ENCODE data around the gene NOTUM.

The NOTUM gene

DNA sequence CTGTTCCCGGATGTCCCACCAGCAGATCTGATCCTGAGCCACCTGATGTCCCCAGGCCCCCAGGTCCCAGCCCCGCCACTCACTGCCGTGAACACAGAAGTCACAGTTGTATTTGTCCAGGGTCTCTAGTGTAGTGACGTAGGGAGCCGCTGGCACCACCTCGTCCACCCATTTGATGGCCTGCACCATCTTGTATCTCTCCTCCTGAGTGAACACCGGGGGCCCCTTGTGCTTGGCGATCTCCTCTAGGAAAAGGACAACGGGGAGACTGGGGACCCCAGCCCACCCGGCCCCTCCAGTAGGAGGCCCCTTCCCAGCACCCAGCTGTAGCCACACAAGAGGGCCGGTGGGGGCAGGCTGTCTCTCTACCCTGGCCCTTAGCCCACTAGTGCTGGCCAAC is 52.2 kb downstream of the NOTUM start:
- DNase-seq = no peak

DNA sequence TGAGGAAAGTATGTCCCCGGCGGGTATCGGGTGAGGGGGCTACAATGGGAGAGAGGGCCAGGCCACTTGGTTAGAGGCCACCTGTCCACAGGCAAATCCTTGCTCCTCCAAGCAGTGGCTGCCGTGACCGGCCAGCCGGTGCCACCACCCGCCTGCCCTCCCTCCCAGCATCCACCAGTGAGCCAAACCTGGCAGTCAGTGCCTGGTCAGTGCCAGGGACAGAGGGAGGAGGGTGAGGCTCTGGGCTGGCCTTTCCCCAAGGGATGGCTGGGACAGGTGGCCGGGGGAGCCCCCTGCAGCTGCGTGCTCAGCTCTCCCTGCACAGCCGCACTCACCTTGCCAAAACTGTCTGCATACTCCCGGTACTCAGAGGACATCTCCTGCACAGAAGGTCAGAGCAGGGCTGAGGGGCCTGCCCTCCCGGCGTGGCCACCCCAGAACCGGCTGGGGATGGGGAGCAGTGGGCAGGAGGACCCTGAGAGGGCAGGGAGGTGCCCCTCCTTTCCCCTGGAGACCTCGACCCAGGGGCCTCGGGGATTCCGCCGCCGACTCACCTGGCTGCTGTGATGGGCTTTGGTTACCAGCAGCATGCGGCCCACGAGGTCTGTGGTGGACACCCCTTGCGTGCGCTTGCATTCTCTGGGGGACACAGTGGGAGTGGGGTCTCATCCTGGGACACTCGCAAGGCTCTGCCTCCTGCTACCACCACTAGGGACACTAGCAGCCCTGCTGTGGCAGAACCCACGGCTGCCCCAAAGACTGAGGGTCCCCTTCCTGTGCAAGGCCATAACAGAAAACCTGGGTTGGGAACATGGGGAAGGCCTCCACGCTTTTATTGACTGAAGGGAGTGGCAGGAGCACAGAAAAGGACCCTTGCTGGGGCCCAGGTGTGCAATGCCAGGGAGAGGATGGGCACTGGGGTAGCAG is 53.5 kb downstream of the NOTUM start:
- no peak for DNase-seq

DNA sequence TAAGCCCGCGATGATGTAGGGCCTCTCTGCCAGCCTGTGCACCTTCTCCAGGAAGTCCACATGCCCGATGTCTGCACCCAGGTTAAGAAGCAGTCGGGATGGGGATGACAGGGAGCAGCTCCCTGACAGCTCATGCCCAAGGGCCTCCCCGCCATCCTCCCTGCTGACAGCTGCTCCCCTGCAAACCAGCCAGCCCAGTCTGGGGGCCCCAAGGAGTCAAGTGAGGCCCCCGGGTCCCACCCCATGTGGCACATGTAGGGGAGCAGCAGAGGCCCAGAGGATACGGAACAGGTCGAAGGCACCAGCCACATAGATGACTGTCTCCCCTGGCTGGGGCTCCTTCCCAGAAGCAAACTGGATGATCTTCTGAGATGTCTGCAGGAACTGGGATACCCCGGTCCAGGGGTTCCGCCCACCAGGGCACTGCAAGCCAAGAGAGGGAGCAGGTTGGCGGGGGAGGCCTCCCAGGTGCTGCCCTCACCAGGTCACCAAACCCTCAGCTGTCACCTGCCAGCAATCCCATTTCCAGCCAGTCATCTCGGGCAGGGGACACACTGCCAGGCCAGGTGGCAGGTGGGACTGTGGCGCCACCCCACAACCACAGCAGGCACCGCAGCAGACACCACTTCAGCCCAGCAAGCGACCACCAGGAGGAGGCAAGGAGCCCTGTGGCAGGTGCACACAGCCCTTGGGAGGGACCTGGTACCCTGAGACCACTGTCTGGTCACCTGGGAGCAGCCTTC is 54.3 kb downstream of the NOTUM start:
- no peak for DNase-seq

DNA sequence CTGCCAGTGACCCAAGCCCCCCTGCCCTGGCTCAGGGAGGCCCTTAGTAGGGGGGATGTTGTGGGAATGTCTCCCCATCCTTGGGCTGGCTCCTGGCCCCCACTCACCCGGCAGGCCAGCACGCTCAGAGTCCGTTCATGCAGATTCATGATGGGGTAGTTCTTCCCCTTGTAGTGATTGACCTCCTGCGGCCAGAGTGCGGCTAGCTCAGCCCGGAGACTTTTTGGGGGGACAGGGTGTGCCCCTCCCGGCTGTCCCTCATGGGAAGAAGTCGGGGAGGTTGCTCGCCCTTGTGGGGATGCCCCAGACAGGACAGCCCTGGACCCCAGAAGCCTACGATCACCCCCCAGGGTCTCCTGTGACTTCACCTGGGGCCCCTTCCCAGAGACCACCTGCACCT is 55.0 kb downstream of the NOTUM start:
- DNase-seq = no peak

DNA sequence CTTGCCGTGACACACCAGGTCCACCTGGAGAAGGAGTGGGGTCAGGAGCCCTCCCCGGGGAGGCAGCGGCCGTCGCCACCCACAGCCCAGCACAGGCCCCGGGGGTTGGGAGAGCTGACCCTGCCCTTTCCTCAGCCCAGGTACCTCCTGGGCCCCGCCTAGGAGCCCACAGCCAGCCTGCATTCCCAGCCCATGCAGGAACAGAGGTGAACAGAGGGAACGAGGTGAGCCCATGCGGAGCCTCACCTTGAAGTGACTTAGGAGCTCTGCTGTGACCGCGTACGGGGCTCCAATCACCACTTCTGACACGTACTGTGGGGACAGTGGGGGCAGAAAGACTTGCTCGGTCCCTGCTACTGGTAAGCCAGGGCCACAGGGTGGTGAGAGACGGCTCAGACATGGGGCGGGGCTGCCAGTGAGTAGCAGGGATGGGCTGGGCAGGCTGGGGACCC is 55.5 kb downstream of the NOTUM start:
- no peak for DNase-seq

DNA sequence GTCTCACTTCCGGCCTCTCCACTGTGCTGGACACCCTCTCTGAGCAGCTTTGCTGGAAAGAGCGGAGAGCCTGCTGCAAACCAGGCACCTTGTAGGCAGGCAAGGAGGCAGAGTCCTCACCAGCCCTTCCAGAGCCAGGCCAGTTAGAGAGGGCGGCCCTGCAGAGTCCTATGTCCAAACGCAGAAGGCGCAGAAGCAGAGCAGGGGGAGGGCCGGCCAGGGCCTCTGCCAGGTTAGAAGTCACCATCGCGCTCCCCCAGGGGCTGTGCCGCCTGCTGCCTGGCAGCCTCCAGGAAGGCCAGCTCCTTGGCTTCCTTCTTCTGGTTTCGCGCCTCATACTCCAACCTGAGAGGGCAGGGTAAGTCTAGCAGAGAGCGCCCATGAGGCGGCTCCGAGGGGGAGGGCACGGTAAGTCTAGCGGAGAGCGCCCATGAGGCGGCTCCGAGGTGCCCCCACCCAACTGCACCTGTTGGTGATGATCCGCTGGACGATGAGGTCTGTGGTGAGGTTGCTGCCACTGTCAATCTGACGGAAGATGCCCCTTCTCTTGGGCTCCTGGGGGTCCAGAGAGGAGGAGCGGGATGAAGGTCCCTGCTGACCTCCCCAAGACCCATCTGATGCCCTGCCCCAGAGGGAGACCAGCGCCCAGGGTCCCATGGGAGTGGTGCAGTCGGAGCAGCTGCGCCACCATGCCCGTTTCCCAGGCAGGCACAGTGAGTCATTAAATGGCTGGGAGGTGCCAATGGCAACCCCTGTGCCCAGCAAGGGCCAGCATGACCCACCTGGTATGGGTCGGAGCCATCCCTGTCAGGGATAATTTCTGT is 56.2 kb downstream of the NOTUM start:
- no peak for DNase-seq

DNA sequence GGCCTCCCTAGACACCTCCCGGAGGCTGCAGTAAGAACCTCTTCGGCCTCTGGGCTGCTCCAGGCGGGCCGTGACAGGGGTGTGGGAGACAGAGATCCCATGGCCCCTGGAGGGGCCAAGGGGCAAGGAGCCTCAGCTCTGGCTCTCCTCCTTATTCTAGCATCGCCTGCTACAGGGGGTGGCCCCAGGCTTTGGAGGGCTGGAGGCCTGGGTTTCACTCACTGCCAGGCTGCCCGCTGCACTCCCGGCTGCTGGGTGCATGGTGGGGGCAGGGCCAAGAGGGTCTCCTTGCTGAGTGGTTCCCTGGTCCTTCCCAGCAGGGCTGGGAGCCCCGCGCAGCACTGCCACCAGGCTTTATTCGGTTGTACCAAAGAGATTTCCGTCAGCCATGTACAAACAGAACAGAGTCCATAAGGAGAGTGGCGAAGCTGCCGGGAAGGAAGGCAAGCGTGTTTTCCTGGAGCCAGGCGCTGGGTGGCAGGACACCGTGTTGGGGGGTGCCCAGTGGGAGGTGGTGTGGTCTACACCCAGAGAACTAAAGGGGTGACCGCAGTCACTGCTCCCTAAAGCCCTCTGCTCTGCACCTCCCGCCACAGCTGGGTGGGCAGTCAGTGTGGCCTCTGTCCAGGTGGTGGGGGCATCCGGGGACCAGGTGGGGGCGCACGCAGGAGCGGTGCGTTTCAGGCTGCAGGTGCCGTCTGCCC is 56.9 kb downstream of the NOTUM start:
- DNase-seq = no peak

DNA sequence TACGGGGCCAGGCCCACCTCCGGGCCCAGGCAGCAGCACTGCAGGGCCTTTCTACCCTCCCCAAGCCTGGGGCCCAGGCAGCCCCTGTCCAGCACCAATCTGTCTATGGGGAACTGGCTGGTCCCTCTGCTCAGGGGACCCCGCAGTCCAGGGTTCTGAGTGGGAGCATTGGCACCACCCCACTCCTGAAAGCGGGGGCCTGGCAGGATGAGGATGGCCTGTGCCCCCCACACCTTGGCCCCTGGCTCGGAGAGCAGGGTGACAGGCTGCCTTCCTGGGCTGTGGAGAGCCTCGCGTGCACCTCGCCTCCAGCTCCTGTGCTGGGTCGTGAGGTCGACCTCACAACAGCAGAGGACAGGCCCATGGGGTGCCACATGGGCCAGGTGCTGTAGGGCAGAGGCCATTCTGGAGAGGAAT is 57.6 kb downstream of the NOTUM start:
- no peak for DNase-seq

DNA sequence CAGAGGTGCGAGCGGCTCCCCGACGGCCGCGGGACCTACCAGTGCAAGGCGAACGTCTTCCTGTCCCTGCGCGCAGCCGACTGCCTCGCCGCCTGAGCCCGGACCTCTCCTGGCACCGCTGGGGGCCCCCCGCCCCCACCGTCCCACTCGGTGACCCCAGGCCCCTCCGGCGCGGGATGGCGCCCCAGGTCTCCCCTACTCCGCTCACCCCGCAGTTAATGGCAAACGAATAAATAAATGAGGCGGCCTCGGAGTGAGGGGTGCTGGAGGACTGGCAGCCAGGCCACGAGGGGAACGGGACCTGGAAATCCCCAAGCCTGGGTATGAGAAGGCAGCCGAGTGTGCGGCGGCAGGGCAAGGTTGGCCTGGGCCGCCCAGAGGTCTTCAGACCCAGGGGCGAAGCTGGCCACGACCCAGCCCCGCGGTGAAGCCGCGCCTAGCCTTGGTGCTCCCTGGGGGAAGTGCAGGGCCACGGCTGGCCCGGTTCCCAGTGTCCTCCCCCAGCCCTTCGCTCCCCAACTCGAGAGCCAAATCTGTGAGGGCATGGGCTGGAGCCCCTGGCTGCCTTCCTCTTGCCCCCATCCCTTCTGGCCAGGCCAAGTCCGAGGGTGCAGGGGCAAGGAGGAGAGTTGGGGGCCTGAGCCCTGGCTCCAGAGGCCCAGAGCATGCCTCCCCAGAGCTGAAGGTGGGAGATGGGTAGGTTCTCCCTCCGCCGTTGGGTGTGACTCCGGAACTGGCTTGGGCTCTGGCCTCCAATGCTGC is 58.2 kb downstream of the NOTUM start:
- DNase-seq = no peak

Data from stimulated activated naive CD4-positive, alpha-beta T cell (primary cell).